GM21367 (cell line): ENCODE measurements around the gene PLAGL2.

ENCODE experiments used
- ATAC-seq: cut with Tn5 transposase; IDR thresholded peaks from one replicate; pipeline ENCODE4 v1.9.1; 2021; ENCODE audit not compliant: unreplicated experiment

Gene PLAGL2

DNA sequence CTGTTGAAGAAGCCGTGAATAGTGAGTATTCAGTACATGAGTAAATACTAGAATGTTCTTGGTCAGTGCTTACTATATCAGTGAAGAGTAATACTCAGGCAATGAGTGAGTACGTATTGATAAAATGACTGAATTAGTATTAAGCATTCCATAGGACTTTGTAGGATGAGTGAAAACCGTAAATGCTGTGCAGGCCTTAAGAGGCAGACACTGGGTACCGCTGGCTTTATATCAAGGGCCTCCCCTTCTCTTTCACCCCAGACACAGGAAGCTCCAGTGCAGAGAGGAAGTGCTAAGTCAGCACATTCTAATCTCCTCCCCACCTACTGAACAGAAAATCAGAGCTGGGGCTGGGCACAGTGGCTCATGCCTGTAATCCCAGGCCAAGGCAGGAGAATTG, 24.3 kb upstream of the PLAGL2 start:
- ATAC-seq = no peak

DNA sequence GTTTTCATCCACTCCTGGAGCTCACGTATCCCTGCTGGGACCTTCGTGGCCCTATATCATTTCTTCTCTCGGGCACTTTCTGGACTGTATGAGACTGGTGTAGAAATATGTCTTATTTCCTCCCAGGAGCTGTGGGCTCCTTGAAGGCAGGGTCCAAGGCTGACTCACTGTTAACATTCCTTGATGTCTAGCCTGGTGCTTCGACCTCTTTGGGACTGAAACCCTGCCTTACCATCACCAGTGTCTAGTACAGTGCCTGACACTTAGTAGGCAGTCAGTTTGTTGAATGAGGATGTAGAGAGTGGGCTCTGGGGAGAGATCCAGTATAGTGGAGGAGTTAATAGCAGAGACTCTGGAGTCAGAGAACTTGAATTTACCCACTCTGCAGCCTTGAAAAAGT, 23.7 kb upstream of the PLAGL2 start:
- ATAC-seq = no peak

DNA sequence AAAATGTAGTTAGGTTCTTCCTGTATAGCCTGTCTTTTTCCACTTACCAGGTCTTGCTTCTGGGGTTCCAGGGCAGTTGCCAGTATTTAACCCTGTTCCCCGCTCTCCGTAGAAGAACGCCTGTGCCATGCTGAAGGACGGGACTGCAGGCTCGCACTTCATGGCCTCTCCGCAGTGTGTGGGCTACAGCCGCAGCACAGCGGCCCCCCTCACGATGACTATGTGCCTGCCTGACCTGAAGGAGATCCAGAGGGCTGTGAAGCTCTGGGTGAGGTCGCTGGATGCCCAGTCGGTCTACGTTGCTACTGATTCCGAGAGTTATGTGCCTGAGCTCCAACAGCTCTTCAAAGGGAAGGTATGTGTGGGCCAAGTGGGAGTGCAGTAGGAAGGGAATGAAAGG, 23.2 kb upstream of the PLAGL2 start:
- no peak for ATAC-seq

DNA sequence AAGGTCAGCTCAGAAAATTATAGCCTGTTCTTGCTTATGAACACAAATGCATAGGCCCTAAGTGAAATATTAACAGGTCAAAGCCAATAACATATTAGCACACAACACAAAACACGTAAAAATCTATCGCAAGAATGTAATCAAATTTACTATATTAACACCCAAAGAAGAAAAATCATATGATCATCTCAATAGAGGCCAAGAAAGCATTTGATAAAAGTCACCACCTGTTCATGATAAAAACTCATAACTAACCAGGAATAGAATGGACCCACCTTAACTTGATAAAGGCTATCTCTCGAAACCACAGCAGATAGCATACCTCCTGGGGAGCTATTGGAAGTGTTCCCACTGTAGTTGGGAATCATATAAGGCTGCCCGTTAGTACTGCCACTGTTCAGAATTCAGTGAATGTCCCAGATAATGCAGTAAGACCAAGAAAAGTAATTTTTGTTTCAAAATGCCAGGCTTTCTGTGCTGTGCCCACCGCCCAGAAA, 21.8 kb upstream of the PLAGL2 start:
- ATAC-seq = no peak

DNA sequence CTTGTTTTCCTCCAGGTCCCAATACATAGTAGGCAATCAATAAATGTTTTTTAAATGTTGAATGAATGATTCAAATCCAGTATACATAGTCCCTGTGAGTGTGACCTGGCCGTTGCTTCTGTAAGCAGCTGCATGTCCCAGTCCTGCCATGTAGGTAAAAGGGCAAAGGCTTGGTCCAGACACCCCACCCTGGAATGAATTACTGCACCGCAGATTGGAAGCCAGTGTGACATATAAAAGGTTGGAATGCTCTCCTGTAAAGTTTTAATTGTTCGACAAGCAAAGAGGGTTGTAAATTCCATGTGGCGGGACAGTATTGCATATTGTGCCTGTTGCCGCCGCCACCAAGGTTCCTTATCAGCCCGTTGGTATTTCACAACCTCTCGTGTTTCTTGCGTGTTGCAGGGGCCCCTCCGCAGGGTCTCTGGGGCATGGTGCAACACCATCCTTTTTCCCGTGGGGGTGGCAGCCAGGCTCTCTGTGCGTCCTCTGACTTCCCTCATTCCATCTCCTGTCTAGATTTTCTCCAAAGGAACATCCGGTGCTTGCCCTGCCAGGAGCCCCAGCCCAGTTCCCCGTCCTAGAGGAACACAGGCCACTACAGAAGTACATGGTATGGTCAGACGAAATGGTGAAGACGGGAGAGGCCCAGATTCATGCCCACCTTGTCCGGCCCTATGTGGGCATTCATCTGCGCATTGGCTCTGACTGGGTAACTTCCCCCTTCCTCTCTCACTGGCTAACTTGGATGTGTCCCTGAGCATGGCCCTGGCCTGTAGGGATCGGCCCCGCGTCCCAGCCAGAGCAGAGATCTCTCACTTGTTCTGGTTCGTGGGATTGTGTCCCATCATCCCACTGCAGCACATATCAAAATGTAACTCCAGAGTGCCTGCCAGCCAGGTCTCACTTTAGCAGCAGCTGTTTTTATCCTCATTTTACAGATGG, 20.5 kb upstream of the PLAGL2 start:
- ATAC-seq = no peak

DNA sequence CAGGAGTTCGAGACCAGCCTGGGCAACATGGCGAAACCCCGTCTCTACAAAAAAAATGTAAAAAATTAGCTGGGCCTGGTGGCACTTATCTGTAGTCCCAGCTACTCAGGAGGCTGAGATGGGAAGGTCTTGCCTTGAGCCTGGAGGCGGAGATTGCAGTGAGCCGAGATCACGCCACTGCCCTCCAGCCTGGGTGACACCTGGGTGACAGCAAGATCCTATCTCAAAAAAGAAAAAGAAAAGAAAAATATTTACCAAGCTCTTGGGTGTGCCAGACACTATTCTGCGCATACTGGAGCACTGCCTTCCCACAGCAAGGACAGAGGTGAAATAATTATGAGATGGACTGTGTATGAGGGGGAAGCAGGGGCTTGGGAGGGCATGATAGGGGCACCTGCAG, 19.8 kb upstream of the PLAGL2 start:
- ATAC-seq = no peak

DNA sequence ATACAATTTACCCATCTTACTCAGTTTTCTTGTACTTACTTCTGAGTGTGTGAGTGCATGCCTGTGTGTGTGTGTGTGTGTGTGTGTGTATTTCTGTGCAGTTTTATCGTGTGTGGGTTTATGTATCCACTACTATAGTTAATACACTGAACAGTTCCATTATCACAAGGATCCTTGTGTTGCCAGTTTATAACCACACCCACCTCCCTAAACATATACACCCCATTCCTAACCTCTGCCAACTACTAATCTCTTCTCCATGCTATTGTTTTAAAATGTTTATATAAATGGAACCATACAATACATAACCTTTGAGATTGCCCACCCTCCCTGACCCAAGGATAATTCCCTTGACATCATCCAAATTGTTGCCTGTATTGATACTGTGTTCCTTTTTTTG, 18.8 kb upstream of the PLAGL2 start:
- no peak for ATAC-seq

DNA sequence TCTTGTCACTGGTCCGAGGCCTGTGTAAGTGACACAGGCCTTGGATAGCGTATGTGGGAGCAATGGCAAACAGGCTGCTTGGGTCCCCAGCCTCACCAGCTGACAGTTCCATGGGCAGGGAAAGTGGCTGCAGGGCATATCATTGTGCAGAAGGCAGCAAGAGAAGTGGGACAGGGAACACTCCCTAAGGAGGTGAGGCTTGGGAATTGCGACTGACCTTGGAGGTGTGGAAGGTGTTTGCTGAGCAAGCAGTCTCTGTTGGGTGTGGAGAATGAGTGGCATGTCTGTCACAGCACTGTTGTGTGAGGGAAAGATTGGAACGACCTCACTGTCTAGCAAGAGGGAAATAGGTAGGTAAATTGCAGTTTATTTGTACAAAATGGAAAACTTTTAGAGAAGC, 16.9 kb upstream of the PLAGL2 start:
- no peak for ATAC-seq

DNA sequence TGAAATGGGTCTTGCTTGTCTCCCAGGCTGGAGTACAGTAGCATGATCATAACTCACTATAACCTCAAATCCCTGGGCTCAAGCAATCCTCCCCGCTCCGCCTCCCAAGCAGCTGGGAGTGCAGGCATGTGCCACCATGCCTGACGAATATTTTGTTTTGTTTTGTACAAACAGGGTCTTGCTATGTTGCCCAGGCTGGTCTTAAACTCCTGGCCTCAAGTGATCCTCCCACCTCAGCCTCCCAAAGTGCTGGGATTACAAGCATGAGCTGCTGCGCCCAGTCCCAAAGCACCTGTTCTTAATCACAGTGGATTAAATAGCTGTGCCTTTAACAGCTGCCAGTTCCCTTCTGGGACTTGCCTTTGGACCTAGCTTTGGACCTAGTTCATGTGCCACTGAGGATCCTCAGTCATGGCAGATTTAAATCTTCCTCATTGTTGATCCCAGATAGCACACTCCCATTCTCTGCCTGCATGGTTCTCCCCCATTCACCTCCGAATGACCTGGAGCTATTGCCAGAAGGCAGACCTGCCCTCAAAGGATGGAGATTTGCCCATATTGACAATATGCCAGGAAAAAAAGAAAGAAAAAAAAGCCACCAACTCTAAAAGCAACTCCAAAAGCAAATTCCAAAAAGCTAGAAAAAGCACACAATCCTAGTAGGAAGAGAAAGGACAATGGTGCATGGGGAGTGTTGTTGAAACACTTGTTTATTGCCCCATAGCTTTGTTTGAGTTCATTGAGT, 10.8 kb upstream of the PLAGL2 start:
- ATAC-seq = no peak

DNA sequence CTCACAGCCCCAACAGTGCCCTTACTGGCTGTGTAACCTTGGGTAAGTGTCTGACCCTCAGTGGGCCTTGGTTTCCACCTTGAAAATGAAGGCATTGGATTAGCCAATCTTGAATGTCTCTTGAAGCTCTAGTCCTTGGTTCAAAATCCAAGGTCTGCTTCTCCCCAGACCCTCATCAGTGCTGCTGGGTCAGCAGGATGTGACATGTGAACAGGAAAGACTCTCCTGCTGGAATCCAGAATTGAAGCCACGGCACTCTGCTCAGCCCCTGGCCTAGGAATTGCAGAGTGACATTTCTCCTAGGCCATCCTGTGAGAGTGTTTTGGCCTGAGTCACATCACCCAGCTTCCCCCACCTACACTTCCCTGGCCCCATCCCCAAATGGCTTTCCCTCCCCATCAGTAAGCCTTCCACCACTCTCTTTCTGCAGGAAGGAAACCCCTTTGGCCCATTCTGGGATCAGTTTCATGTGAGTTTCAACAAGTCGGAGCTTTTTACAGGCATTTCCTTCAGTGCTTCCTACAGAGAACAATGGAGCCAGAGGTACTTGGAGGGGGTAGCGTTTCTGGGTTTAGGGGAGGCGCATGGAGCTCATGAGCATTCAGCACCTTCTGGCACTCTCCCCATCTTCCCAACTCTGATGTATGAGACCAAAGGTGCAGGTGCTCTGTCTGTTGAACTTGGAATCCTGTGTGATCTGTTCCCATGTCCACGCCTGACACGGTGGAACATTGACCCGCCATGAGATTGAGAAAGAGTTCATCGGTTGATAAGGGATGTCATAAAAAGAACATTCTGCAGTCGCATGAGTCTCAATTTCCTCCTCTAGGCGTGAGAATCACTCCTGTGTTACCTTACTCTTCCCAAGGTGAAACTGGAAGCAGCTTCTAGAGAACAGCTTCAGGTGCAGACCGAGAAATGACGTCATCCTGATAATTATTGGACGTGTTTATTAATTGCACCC, 8.9 kb upstream of the PLAGL2 start:
- no peak for ATAC-seq

DNA sequence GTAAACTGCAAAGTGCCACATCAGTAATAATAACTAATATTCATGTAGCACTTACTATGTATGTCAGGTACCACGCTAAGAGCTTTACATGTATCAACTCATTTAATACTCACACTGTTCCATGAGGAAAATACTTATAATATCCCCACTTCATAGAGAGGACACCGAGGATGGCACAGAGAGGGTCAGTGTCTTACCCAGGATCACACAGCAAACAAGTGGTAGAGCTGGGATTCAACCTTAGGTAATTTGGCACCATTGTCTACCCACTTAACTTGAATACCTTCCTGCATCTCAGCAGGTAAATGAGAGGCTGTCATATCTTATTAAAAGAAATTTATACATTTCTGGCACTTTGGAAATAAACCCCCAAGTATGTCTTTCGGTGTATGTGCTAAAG, 8.2 kb upstream of the PLAGL2 start:
- ATAC-seq = no peak

DNA sequence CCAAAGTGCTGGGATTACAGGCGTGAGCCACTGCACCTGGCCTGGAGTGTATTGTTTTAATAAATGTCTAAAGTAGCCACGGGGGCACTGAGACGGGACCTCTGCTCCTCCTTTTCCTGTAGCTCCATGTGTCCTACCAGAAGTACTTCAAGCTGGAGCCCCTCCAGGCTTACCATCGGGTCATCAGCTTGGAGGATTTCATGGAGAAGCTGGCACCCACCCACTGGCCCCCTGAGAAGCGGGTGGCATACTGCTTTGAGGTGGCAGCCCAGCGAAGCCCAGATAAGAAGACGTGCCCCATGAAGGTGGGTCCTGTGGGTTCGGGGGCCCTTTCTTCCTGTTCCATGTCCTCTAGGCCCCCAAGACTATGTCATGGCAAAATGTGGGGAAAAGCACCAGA, 7.6 kb upstream of the PLAGL2 start:
- no peak for ATAC-seq

DNA sequence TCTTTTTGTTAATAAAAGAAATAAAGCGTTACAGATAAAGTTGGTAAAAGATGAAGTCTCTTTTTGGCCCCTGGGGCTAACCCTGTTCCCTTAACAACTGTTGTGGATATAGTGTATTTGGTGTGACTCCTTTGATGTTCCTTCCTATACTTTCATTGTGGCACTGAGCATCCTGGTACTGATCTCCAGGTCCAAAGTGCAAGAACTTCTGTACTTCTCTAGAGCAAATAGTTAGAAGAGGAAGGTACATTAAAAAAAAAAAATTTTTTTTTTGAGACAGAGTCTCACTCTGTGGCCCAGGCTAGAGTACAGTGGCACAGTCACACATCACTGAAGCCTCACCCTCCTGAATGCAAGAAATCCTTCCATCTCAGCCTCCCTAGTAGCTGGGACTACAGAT, 6.3 kb upstream of the PLAGL2 start:
- ATAC-seq = no peak

DNA sequence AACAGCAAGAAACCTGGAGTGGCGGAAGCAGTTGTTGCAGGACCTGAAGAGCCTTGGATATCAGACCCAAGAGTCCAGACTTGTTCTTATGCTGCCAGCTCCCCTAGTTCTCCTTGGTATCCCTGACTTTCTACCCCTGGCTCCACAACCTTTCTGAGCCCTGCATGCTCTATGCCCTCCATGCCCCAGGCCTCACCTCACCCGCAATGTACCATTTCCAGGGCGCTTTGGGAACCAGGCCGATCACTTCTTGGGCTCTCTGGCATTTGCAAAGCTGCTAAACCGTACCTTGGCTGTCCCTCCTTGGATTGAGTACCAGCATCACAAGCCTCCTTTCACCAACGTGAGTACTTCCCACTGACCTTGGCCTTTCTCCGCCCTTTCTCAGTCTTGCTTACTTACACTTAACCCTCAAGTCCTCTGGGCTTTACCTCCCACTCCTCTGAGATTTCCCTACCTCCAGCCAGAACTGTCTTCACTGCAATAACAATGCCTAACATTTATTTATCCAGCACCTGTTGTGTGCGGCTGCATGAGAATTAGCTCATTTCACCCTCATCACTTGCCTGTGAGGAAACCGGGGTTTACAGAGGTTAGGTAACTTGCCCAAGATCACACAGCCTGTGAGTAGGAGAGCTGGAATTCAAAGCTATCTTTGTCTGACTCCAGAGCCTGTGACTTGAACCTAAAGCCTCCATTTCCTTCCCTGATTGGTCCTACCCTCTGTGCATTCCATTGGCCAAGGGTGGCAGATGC, 2.5 kb upstream of the PLAGL2 start:
- no peak for ATAC-seq

DNA sequence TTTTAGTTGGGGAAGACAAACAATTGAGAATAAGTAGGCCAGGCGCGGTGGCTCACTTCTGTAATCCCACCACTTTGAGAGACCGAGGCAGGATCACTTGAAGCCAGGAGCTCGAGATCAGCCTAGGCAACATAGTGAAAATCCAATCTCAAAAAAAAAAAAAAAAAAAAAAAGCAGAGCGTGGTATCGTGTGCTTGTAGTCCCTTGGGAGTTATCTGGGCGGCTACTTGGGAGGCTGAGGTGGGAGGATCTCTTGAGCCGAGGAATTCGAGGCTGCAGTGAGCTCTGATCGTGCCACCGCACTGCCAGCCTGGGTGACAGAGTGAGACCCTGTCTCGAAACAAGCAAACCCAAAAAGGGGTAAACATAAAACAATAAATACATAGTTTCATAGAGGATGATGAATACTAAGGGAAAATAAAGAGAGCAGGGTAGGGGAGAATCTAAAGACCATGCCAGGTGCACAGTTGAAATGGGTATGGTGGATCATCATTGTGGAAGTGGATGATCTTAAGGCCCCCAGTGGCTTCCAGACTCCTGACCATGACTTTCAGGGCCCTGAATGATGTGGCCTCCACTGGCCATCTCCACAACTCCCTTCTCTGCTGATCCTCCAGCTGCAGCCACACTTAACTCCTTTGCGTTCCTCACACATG, 1.1 kb upstream of the PLAGL2 start:
- no peak for ATAC-seq

DNA sequence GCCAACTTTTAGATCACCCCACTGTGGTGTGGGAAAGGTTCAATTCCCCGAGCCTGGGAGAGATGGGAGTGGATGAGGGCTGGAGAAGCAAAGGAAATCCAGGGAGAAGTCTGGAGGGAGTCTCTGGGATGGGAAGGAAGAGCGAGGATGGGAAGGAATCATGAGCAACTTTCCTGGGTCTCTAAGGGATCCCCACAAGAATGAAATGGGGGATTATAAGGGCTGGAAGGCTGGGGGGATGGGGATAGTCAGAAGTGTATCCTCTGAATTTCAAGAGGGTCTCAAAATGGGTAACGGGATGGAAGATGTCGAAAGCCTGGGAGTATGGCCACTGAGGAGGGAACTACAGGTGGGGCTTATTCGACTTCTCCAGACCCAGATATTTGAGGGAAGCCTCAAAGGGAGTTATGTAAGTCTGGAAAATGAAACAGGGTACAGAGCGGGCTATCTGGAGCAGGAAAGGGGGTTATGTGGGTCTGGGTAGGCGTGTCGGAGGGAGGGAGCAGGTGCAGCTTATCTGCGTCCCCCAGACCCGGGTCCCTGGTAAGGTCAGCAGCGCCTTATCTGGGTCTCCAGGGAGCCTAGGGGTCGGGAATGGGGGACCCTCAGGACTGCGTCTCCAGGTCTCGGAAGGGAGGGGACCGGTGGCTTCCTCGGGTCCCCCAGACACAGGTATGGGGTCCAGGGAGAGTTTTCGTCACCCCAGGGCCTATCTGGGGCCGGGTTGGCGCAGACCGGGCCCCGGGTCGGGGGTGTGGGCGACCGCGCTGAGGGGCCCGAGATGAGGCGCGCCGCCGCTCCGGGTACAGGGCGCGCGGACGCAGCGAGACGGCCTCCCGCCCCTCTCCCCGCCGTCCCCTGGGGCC, 550 bp downstream of the PLAGL2 start:
- no peak for ATAC-seq

DNA sequence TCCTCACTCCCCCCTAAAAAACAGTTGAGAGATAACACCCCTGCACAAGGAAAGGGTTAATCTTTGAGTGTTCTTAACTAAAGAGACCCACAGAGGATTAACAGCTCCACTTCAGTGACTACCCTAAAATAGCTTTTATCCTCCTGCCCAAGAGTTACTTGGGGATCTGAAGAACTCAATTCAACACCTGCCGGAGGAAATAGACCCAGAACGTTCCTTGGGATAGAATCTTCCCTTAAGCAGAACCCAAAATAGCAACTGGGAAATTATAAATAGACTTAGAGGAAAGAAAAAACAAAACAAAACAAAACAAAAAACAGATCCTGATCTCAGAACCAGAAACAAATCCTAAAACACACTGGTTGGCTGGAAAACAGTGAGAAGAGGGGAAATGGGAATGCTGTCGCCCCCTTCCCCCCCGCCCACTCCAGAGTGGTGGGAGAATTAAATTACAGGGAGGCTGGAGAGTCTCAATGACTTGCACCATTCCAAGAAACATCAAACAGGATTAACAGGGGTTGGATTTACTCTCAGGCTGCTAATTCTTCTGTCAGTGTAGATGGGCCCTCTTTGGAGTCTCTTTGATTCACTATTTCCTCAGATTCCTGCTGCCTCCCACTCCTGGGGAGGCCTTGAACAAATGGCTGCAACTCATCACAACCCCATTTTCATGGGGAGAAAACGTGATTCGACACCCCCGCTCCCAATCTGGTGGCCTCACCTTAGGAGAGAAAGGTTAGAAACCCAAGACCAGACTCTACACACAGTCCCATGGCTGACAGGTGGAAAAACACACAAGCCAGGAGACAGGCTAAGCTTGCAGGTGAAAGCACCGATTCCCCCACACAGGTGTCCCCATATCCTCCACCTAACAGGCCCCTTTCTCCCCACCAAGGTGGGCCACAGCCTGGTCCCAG, 1.4 kb downstream of the PLAGL2 start:
- no peak for ATAC-seq
